ENCODE measurements around the gene MYCBP2. TPM values are rescaled to one million over a fixed set of nuclear protein-coding genes. Genes with fewer than 3 reads are reported as not detected.

Gene MYCBP2
- total RNA-seq, 1 experiment from 2014 or later = 51.8 TPM

DNA sequence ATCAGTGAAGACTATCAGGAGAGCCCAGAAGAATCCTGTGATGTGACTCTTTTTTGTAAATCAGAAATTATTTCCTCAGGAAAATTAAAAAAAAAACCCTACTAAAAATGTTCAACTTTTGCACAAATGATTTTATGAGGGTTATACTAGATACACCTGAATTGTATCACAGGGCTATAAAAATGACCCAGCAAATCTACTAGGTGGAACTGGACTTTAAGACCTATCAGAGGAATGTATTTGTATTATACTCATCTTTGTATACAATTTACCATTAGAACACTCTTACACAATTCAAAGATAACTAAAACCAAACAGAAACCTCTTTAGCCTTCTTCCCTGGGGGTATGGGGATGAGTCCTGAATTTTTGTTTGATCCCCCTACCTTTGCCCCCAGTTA, 307.1 kb downstream of the MYCBP2 start:
- intact Hi-C loops (cut with micrococcal nuclease) = no loop called here
- Mint-ChIP-seq H3K4me1 (ENCODE audit: insufficient read depth, unreplicated experiment) (peaks cover 21% of the 10 kb centered on the region), H3K27me3 (ENCODE audit: insufficient read depth, unreplicated experiment) (no peaks in the 10 kb centered on the region), H3K36me3 (ENCODE audit: insufficient read depth, unreplicated experiment) (peaks cover 46% of the 10 kb centered on the region), H3K27ac (ENCODE audit: low read depth, unreplicated experiment) (no peak overlapping the region), H3K4me3 (ENCODE audit: unreplicated experiment) (no peak overlapping the region), H3K9me3 (ENCODE audit: unreplicated experiment) (no peaks in the 10 kb centered on the region)
- no peak for TF ChIP-seq CTCF (IDR thresholded peaks at IDR 0.05; ENCODE audit: unreplicated experiment)
- BruUV-seq (replicated peaks) = no TSS peak
- CTCF ChIA-PET = interaction anchor here (1.0 to 4.0 kb wide), 2 partner anchors 17 to 134 kb away, joined by 3 to 38 read pairs; no protein-coding TSS in a partner anchor
- POLR2A ChIA-PET = interaction anchor here (1.1 kb wide), 1 partner anchor 27 kb away, joined by 4 read pairs; no protein-coding TSS in a partner anchor
- DNase-seq (ENCODE audit: unreplicated experiment) = no peak

GRCh38 chr13:77016888-77017623, 309.8 kb downstream of the MYCBP2 start:
- Mint-ChIP-seq H3K27ac (ENCODE audit: low read depth, unreplicated experiment) (no peak overlapping the region), H3K4me3 (ENCODE audit: unreplicated experiment) (no peak overlapping the region), H3K4me1 (ENCODE audit: insufficient read depth, unreplicated experiment) (peaks cover 9% of the 10 kb centered on the region), H3K36me3 (ENCODE audit: insufficient read depth, unreplicated experiment) (peaks cover 65% of the 10 kb centered on the region), H3K9me3 (ENCODE audit: unreplicated experiment) (no peaks in the 10 kb centered on the region), H3K27me3 (ENCODE audit: insufficient read depth, unreplicated experiment) (no peaks in the 10 kb centered on the region)
- ChIA-PET POLR2A (interaction anchor here (1.4 to 2.0 kb wide), 2 partner anchors 9 to 11 kb away, joined by 6 to 13 read pairs; partner anchors contain the start of gene FBXL3), CTCF (interaction anchor here (0.7 to 4.0 kb wide), 5 partner anchors 9 to 387 kb away, joined by 3 to 38 read pairs (median 3); no protein-coding TSS in a partner anchor)
- no peak for TF ChIP-seq CTCF (IDR thresholded peaks at IDR 0.05; ENCODE audit: unreplicated experiment)
- BruUV-seq (replicated peaks) = no TSS peak
- DNase-seq (ENCODE audit: unreplicated experiment) = no peak
- intact Hi-C loops (cut with micrococcal nuclease) = no loop called here

- ChIA-PET POLR2A (interaction anchor here (0.6 to 2.0 kb wide), 4 partner anchors 10 to 690 kb away, joined by 4 to 13 read pairs (median 5); partner anchors contain the start of gene FBXL3), CTCF (interaction anchor here (0.6 to 4.0 kb wide), 7 partner anchors 8 to 986 kb away, joined by 3 to 38 read pairs (median 3); no protein-coding TSS in a partner anchor)
- DNase-seq (ENCODE audit: unreplicated experiment) = no peak
- BruUV-seq (replicated peaks) = no TSS peak
- H3K4me1 Mint-ChIP-seq (ENCODE audit: insufficient read depth, unreplicated experiment) = peaks cover 9% of the 10 kb centered on the region
- peaks cover 66% of the 10 kb centered on the region for H3K36me3 Mint-ChIP-seq (ENCODE audit: insufficient read depth, unreplicated experiment)
- H3K27me3 Mint-ChIP-seq (ENCODE audit: insufficient read depth, unreplicated experiment) = no peaks in the 10 kb centered on the region
- H3K27ac Mint-ChIP-seq (ENCODE audit: low read depth, unreplicated experiment) = no peak overlapping the region
- intact Hi-C loops (cut with micrococcal nuclease) = no loop called here
- H3K9me3 Mint-ChIP-seq (ENCODE audit: unreplicated experiment) = no peaks in the 10 kb centered on the region
- H3K4me3 Mint-ChIP-seq (ENCODE audit: unreplicated experiment) = no peak overlapping the region
- no peak for TF ChIP-seq CTCF (IDR thresholded peaks at IDR 0.05; ENCODE audit: unreplicated experiment)
Observed at GRCh38 chr13:77016251-77016812, 310.6 kb downstream of the MYCBP2 start.

All from MCF 10A (cell line).